Transverse colon (tissue), 4 donors: ENCODE data around the gene ERVW-1. TPM values are rescaled to one million over a fixed set of nuclear protein-coding genes. Genes with fewer than 3 reads are reported as not detected.

Experiments
- DNase-seq: peaks from one replicate; pipeline ENCODE4 v3.0.0-alpha.2; 2019
- H3K27ac ChIP-seq, 4 donors: fragments of 200-600 bp; sonication (generic); 2 replicates each; pipeline ENCODE4 v1.5.1; 2016 to 2018; ENCODE audit warnings: inconsistent platforms in 4 of 4
- H3K27me3 ChIP-seq: fragments of 200-600 bp; sonication (generic); 2 replicates; pipeline ENCODE4 v1.5.1; 2017; ENCODE audit warnings: inconsistent platforms
- H3K36me3 ChIP-seq, 4 donors: fragments of 200-600 bp; sonication (generic); 2 replicates each; pipeline ENCODE4 v1.5.1; 2017 to 2019; ENCODE audit warnings: inconsistent platforms in 4 of 4
- H3K4me1 ChIP-seq, 4 donors: fragments of 200-600 bp; sonication (generic); 2 replicates each; pipeline ENCODE4 v1.5.1; 2017 to 2020; ENCODE audit warnings: inconsistent platforms in 4 of 4
- H3K4me3 ChIP-seq, 4 donors: fragments of 200-600 bp; sonication (generic); 1 replicate in 1 of 4; 2 replicates in 3 of 4; pipeline versions ENCODE4 v1.5.1 to v1.6.1; 2017 to 2019; ENCODE audit warnings: inconsistent platforms in 4 of 4
- H3K9me3 ChIP-seq, 2 donors: fragments of 200-600 bp; sonication (generic); 2 replicates each; pipeline ENCODE4 v1.5.1; 2017 to 2019; ENCODE audit warnings: inconsistent platforms in 2 of 2
- EP300 ChIP-seq: sonication (generic); formaldehyde crosslinking; IDR thresholded peaks from one replicate; pipeline ENCODE4 v1.6.1; 2017; ENCODE audit warnings: antibody characterized with exemption, low read depth
- POLR2A ChIP-seq: fragments of 450-650 bp; IDR thresholded peaks from one replicate; pipeline ENCODE4 v1.6.1; 2016; ENCODE audit warnings: antibody characterized with exemption, mild to moderate bottlenecking, moderate library complexity
- POLR2AphosphoS5 ChIP-seq, 3 donors: sonication (generic); formaldehyde crosslinking; IDR thresholded peaks; one replicate each; pipeline ENCODE4 v1.6.1; 2016; ENCODE audit warnings: antibody characterized with exemption in 3 of 3
- WGBS, 2 donors: methylation state at CpG; one replicate each; pipeline ENCODE4 v1.1.5; 2018; ENCODE audit warnings: low coverage in 1 of 2; 5-methylcytosine and 5-hydroxymethylcytosine counted together
- in situ Hi-C, 4 donors: fragments of 200-750 bp; cut with MboI; loops; one replicate each; pipeline versions ENCODE4 v1.15.0 to v1.15.1; 2017; ENCODE audit warnings: low sequenced_read_pairs in 3 of 4, low pct_ligation_motif_present in 1 of 4, low pct_unique_long_range_greater_than_20kb in 1 of 4
- intact Hi-C: fragments of 100-400 bp; cut with DNase I; formaldehyde crosslinking; loops from one replicate; pipeline ENCODE4 v1.15.1; 2023; ENCODE audit warnings: low total_unique reads
- total RNA-seq, 4 donors: library from RNA; depleted of rRNA; stranded (reverse); fragments of >200 nt; gene quantifications; one replicate each; pipeline ENCODE4 v1.1.0, GENCODE V29; 2016
- TF ChIP-seq, protein P1 (sequence below), 5 experiments: fragments of 200-600 bp in 3 of 5; fragments of 450-650 bp in 2 of 5; sonication (generic) in 3 of 5; IDR thresholded peaks; 1 replicate in 2 of 5; 2 replicates in 3 of 5; pipeline ENCODE4 v1.5.1; 2016 to 2017; ENCODE audit warnings: antibody characterized with exemption in 5 of 5, inconsistent platforms in 3 of 5, mild to moderate bottlenecking in 2 of 5, moderate library complexity in 1 of 5

ERVW-1 gene
- total RNA-seq, 4 donors from 2014 or later: not detected

DNA sequence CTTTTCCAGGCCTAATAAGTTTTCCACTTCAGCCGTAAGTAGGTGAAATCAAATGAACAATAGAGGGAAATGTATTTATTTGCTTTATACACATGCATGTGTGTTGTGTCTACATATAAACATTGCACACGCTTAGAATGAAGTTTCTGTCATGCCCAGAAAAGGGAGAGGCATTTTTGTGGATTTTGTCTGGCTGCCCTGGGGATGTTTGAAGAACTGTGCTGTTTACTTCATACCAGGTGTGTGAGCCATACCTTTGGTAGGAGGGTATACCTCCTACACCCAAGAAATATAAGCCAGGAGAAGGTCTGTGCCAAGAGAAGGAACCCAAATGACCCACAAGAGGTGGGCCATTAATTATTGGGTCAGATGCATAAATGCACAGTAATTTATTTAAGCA lies 17.6 kb downstream of the ERVW-1 start:
- H3K9me3 ChIP-seq: no peaks in the 10 kb centered on the region
- no peaks in the 10 kb centered on the region for H3K27me3 ChIP-seq
- TF ChIP-seq EP300: no peak
- TF ChIP-seq, protein P1, sequence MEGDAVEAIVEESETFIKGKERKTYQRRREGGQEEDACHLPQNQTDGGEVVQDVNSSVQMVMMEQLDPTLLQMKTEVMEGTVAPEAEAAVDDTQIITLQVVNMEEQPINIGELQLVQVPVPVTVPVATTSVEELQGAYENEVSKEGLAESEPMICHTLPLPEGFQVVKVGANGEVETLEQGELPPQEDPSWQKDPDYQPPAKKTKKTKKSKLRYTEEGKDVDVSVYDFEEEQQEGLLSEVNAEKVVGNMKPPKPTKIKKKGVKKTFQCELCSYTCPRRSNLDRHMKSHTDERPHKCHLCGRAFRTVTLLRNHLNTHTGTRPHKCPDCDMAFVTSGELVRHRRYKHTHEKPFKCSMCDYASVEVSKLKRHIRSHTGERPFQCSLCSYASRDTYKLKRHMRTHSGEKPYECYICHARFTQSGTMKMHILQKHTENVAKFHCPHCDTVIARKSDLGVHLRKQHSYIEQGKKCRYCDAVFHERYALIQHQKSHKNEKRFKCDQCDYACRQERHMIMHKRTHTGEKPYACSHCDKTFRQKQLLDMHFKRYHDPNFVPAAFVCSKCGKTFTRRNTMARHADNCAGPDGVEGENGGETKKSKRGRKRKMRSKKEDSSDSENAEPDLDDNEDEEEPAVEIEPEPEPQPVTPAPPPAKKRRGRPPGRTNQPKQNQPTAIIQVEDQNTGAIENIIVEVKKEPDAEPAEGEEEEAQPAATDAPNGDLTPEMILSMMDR (IDR thresholded peaks at IDR 0.05): no peak
- TF ChIP-seq POLR2AphosphoS5 (IDR thresholded peaks at IDR 0.05): no peak
- TF ChIP-seq POLR2A: no peak
- no peak overlapping the region for H3K27ac ChIP-seq
- no peak for DNase-seq
- peaks cover 0 to 23% (median 9%) of the 10 kb centered on the region in 4 donors for H3K36me3 ChIP-seq
- in situ Hi-C loops: loop anchor here in 1 of 4 donors (25.0 kb wide), 1 partner anchor 623 kb away; no protein-coding TSS in a partner anchor
- 67 to 81% methylated on average over 2 of the region's 2 CpGs for WGBS, 2 donors
- H3K4me3 ChIP-seq: no peak overlapping the region
- intact Hi-C loops: no loop called here
- H3K4me1 ChIP-seq: peaks cover 0 to 5% (median 0%) of the 10 kb centered on the region in 4 donors

DNA sequence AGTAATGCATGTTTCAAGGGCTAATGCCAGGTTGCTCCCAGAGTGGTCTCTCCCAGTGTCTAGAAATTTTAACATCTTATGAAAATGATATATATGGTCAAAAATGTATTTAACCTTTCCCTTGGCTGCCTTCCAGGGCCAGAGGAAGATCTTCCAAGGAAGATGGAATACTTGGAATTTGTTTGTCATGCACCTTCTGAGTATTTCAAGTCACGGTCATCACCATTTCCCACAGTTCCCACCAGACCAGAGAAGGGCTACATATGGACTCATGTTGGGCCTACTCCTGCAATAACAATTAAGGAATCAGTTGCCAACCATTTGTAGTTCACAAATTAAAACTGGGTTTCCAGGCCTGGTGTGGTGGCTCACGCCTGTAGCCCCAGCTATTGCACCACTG lies 21.5 kb downstream of the ERVW-1 start:
- TF ChIP-seq EP300 (no peak), POLR2AphosphoS5 (IDR thresholded peaks at IDR 0.05) (no peak), POLR2A (no peak)
- TF ChIP-seq, protein P1 (IDR thresholded peaks at IDR 0.05): no peak
- no peak overlapping the region for H3K27ac ChIP-seq
- no peaks in the 10 kb centered on the region for H3K27me3 ChIP-seq
- in situ Hi-C loops: loop anchor here in 1 of 4 donors (25.0 kb wide), 1 partner anchor 619 kb away; no protein-coding TSS in a partner anchor
- 80 to 98% methylated on average over 1 to 2 of the region's 2 CpGs for WGBS, 2 donors
- H3K36me3 ChIP-seq: peaks cover 0 to 33% (median 16%) of the 10 kb centered on the region in 4 donors
- H3K4me1 ChIP-seq: peaks cover 0 to 5% (median 0%) of the 10 kb centered on the region in 4 donors
- intact Hi-C loops: no loop called here
- no peaks in the 10 kb centered on the region for H3K9me3 ChIP-seq
- H3K4me3 ChIP-seq: no peak overlapping the region
- DNase-seq: no peak

DNA sequence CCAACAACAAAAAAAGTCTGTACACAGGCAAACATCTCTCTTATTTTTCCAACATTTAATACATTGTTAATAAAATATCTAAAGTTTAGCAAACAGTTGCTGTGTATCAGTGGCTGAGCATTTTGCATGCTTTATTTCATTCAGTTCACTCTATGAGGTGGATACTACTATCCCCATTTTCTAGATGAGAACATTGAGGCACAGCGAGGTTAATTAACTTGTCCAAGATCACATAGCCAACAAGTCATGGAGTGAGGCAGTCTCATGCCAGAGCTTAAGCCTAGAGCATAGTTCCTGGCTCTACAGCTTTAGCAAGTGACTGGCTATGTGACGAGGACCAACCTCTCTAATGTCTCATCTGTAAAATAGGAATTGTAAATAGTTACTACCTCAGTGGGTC lies 26.1 kb downstream of the ERVW-1 start:
- intact Hi-C loops: no loop called here
- Histone ChIP-seq H3K4me3 (no peak overlapping the region), H3K4me1 (peaks cover 0 to 17% (median 9%) of the 10 kb centered on the region in 4 donors), H3K36me3 (peaks cover 0 to 42% (median 20%) of the 10 kb centered on the region in 4 donors), H3K27me3 (no peaks in the 10 kb centered on the region), H3K27ac (no peak overlapping the region), H3K9me3 (no peaks in the 10 kb centered on the region)
- in situ Hi-C loops: loop anchor here in 1 of 4 donors (25.0 kb wide), 1 partner anchor 614 kb away; no protein-coding TSS in a partner anchor
- TF ChIP-seq POLR2A: no peak
- TF ChIP-seq, protein P1 (IDR thresholded peaks at IDR 0.05): no peak
- no peak for TF ChIP-seq POLR2AphosphoS5 (IDR thresholded peaks at IDR 0.05)
- TF ChIP-seq EP300: no peak
- 93 to 100% methylated on average over 2 of the region's 2 CpGs for WGBS, 2 donors
- no peak for DNase-seq

DNA sequence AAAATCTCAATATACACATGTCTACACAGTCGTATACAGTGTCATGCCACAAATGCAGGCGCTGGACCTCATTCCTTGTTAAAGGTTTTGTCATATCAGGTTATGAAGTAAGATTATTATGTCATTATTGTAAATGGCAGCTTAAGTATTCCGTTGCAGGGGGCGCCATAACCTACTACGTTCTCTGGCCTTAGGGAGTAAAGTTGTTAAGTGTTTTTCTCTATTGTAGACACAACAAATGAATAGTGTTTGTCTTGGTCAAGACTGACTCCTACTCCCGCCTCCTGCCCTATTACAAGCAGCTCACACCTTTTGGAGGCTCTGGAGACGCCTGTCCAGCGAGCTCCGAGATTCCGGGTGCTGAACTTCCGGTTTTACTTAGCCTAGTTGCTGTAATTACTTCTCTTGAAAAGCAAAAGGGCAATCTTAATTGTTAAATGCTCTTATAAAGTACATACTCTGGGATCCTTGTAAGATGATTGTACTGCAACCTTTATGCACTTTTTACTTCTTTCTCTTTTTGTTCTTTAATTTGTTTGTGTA lies 29.5 kb downstream of the ERVW-1 start:
- TF ChIP-seq POLR2A (no peak), POLR2AphosphoS5 (IDR thresholded peaks at IDR 0.05) (peak in 1 of 3 donors; percentile 8), EP300 (no peak)
- TF ChIP-seq, protein P1 (IDR thresholded peaks at IDR 0.05): peak; percentile 23 to 50 (median 40)
- H3K4me1 ChIP-seq: peaks cover 0 to 18% (median 9%) of the 10 kb centered on the region in 4 donors
- in situ Hi-C loops (loop anchor here in 2 of 4 donors (25.0 kb wide), 1 partner anchor 211 kb away; the partner anchor contains the start of genes ANKIB1 (in 2 of the 2) and KRIT1 (in 2 of the 2)), intact Hi-C loops (loop anchor here (5.0 kb wide), 1 partner anchor 201 kb away; the partner anchor contains the start of genes ANKIB1 and KRIT1)
- DNase-seq: peak; percentile 67
- peaks cover 0 to 18% (median 7%) of the 10 kb centered on the region in 4 donors for H3K36me3 ChIP-seq
- H3K27me3 ChIP-seq: no peaks in the 10 kb centered on the region
- peak overlapping the region; percentile 99 for H3K27ac ChIP-seq
- WGBS, 2 donors: 0% methylated on average over 11 of the region's 11 CpGs
- H3K9me3 ChIP-seq: no peaks in the 10 kb centered on the region
- H3K4me3 ChIP-seq: peak overlapping the region; percentile 91 to 99 (median 98)
